ENCODE measurements around the gene KRTAP4-2.
"Not testable (repeated sequence)": the region's sequence is repeated elsewhere in the genome, so short reads cannot be mapped to it uniquely, and the experiment has no call there.

- TF ChIP-seq SUZ12 (IDR thresholded peaks at IDR 0.05; ENCODE audit: extremely low read depth, insufficient read depth, insufficient read length); YY1 (IDR thresholded peaks at IDR 0.05; ENCODE audit: insufficient read depth, insufficient read length): not testable (repeated sequence)
These were observed 17.8 kb downstream of the KRTAP4-2 start for GRCh38 chr17:41160190-41160589.
